IPS-18c (cell line): Measurements from ENCODE around the gene ADAMTS17.
A peak's percentile ranks its signal among the peaks of the same experiment; 100 is the strongest.
"Not testable (repeated sequence)": the region's sequence is repeated elsewhere in the genome, so short reads cannot be mapped to it uniquely, and the experiment has no call there.

Experiments used
- H3K4me3 ChIP-seq: 2 replicates; pipeline ENCODE4 v1.7.0; 2013; ENCODE audit warnings: low read depth, mild to moderate bottlenecking, low read length, moderate library complexity; ENCODE audit not compliant: insufficient read depth
- H3K9me3 ChIP-seq: one replicate; pipeline ENCODE4 v1.6.1; 2013; ENCODE audit warnings: mild to moderate bottlenecking, low read length, moderate library complexity; ENCODE audit not compliant: control insufficient read depth, insufficient read depth

The ADAMTS17 gene

DNA sequence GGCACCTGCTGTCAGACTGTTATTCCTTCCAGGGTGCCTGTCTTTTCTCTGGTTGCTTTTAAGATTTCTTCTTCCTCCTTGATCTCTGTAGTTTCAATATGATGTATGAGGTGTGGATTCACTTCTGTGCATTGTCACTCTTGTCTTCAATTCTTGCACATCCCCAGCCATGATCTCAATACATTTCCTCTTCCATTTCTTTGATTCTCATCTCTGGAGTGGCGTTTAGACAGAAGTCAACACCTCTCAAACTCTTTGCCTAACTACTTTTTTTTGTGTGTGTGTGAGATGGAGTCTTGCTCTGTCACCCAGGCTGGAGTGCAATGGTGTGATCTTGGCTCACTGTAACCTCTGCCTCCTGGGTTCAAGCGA is 384.1 kb downstream of the ADAMTS17 start:
- H3K9me3 ChIP-seq, result no peaks in the 10 kb centered on the region
- H3K4me3 ChIP-seq, result no peak overlapping the region

DNA sequence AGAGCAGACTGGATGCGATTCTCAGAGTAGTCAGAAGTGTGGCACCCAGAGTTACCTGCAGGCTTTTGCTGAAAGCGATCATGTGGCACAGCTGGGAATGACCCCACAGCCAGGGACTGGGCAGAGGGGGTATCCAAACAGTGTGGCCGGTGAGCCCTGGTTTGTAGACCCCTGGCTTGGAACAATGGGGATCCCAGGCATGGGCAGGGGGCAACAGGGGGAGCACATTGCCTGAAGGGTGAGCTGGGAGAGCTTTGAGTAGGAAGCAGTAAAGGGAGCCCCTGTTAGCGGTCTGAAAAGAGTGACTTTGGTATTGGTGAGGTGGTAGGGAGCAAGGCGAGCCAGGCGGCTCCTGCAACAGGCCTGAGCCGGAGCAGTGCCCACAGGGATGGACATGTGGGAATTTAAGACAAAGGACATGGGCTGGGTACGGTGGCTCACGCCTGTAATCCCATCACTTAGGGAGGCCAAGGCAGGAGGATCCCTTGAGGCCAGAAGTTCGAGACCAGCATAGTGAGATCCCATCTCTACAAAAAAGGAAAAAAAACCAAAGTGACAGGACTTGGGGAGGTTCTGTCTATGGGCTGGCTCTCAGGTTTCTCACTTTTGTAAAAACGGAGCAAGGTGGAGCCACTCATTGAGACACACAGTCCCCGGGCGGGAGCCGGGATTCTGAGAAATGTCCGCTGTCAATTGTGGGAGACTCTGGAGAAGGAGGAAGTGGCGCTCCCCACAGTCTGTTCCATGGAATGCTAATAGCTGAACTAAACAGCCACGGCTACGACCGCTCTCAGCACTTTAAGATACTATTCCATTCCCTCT is 384.7 kb downstream of the ADAMTS17 start:
- no peaks in the 10 kb centered on the region for H3K9me3 ChIP-seq
- H3K4me3 ChIP-seq, result no peak overlapping the region

DNA sequence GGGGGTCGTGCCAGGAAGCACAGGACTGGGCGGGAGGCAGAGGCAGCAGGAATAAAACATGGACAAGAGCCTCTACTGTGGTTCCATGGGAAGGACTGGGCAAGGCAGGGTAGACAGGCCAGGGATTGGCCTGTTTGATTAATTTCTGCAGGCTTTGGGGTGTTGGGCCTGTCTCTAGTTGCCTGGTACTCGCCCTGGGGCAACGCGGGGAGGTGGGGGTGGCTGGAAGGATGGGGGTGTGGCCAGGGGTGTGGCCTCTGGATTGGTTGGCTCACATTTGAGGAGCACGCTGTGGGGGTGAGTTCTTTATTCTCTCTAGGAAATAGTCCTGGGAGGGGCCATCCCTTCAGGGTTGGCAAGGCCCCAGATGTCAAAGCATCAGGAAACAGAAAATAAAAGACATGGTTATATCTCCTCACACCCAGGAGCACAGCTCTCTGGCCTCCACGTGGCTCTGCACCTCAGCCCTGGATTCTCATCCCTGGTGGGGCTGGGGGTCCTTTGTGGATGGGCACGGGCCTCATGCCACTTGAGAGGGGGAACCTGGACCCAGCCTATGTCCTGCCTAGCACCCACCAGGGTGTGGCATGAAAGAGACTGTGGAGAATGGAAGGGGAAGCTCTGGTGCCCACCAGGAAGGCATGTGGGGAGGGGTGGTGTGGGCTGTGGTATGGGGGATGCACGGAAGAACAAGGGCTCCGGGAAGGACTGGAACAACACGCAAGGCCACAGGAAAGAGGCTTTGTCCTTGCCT is 385.6 kb downstream of the ADAMTS17 start:
- H3K4me3 ChIP-seq, result no peak overlapping the region
- H3K9me3 ChIP-seq, result no peaks in the 10 kb centered on the region

DNA sequence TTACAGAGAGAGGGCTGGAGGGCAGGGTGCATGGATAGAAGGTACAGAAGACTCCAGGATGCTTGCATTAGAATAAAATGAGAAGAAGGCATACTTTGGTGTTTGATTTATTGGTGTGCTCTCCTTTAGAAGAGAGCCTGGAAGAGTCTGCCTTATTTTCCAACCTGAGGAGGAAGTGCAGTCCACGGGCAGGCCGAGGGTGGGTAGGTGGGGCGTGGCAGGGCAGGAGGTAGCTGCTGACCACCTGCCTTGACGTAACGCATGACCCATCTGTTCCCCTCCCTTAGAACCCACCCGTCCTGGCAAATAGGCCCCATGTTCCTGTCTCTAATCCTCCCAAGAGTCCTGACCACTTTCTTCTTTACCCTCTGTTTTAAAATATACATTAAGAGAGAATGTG is 386.2 kb downstream of the ADAMTS17 start:
- no peaks in the 10 kb centered on the region for H3K9me3 ChIP-seq
- H3K4me3 ChIP-seq, result no peak overlapping the region

DNA sequence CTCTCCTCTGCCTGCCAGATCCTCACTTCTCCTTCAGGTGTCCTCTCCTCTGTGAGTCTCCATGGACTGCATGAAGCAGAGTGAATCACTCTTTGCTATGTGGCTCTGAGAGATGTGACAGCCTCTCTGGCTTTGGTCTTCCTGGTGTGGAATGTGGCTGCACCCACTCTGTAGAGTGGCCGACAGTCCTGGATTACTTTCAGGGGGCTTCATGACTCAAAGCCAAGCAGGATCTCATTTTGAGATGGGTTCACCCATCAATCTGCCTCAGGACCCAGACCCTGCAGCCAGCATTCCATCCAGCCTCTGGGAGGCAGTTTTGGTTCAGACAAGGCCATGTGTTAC is 386.6 kb downstream of the ADAMTS17 start:
- Histone ChIP-seq H3K9me3 (no peaks in the 10 kb centered on the region), H3K4me3 (no peak overlapping the region)

DNA sequence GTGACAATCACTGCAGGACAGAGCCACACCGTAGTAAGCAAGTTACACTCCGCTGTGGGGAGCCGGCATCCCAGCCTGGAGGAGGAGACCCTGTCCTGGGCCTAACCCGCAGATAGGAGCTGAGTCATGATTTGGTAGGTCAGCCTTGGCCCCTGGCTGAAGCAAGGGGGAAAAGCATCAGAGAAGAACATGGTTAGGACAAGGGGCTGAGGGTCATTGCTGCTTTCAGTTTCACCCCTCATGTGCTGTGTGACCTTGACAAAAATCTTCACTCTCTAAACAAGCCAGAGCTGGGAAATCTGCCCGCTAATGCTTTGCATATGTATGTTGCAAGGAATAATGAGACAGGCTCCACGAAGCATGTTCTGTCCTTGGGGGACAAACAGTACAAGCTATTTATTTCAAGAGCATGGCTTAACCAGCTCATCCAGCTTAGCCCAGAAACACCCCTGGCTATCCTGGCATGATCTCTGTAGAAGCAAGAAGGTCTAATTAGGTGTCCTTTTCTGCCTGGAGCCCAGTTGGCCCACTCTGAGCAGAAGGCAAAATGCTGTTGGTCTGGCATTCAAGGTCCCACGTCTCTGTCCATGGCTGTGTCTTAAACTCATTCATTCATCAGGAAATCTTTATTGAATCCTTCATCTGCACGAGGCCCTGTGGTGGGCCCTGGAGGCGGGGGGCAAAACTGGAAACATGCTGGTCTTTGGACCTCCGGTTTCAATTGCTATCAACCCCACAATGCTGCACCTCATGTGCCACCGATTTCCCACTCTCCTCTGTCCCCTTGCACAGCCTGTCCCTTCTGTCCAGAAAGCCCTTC is 387.2 kb downstream of the ADAMTS17 start:
- H3K4me3 ChIP-seq, result no peak overlapping the region
- no peaks in the 10 kb centered on the region for H3K9me3 ChIP-seq

DNA sequence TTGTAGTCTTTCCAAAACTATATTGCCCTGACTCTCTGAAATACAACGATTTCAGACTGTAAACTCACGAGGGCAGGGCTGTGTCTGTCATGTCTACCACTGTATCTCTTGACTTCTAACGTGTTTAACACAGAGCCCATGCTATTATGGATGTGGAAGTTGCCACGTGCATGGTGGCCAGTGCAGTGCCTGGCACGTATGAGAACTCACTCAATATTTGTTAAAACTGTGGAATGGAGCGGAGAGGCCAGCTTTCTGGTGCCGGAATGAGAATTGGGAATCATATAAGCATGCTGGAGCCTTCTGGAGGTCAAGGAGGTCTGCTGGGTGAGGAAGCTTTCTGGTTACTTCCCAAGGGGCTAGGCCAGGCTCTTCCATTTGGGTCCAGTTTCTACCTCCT is 387.9 kb downstream of the ADAMTS17 start:
- Histone ChIP-seq H3K4me3 (no peak overlapping the region), H3K9me3 (no peaks in the 10 kb centered on the region)

DNA sequence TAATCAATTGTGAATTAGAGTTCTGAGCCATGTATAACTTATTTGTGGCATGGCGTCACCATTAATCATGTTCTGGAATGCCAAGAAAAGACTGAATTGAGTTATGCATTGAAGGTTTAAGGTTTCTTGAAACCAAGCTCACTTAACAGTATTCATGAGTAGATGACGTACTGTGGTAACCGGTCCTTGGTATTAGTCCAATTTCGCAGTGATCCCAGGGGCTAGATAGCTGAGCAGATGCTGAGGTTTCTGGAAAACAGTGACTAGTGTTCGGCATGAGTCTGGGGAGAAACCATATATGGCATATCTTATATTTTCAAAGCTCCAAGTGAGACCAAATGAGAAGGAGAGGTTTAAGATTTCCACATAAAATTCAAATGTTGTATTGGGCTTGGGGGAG is 390.3 kb downstream of the ADAMTS17 start:
- H3K4me3 ChIP-seq, result no peak overlapping the region
- no peaks in the 10 kb centered on the region for H3K9me3 ChIP-seq

DNA sequence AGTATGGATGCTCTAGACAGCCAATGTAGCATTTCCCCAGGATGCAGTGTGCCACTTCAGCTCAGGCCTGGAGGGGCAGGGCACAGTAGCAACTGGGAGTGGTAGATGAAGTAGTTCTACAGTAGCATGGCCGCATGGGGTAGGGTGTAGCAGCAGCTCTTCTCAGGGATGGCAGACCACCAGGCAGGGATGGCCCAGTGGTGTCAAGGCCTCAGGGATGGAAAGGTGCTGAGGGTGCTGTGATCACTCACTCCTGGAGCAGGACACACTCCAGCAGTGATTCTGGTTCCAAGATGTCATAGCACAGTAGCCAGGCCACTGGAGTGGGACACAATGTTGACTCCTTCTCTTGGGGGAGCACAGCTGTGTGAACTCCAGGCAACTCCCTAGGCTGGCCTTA is 397.6 kb downstream of the ADAMTS17 start:
- no peak overlapping the region for H3K4me3 ChIP-seq
- no peaks in the 10 kb centered on the region for H3K9me3 ChIP-seq

DNA sequence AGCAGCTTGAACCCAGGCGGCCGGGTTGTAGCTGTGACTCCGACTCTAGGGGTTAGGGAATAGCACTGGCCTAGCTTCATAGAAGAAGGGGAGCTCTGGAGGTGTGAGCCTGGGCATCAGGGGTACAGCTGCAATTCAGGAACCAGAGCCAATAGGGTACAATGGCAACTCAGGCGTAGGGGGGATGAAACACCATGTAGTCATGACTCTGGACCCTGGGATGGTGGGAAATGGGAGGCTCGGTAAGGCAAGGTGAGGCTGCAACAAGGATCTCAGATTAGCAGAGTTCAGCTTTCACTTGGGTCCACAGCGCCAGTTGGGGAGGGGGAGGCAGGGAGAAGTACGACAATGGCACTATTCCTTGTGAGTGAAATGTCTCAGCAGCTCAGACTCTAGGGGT is 398.3 kb downstream of the ADAMTS17 start:
- Histone ChIP-seq H3K4me3 (no peak overlapping the region), H3K9me3 (no peaks in the 10 kb centered on the region)

DNA sequence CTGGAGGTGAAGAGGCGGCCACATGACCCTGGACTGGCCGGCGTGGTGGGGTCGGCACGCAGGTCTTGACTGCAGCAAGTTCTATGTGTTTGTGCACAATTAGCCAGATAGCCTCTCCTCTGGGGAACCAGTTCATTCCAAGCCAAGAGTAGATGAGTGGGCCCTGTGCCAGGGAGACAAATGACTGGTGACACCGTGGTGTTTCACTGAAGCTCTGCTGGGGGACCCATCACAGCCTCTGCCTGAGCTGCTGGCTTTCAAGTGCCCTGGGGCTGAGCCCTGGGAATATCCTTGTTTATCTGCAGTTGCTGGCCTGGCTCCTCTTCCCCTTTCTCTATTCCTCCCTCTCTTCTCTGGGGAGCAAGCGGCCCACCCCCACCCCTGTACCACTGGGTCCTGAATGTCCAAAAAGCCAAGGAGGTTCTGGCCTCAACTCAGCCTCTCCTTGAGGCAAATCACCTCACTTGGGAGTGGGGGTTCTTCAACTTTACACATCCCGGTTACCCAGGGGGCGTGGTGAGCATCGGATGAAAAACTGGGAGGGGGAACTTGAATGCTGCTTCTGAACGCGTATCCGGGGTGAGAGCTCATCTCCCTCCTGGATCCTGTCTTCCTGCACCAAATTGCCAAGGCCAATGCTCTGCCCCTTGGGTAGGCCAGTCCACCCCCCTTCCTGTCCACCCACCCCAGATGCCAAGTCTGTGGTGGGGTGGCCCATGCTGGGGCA is 408.9 kb downstream of the ADAMTS17 start:
- H3K4me3 ChIP-seq, result no peak overlapping the region
- no peaks in the 10 kb centered on the region for H3K9me3 ChIP-seq

DNA sequence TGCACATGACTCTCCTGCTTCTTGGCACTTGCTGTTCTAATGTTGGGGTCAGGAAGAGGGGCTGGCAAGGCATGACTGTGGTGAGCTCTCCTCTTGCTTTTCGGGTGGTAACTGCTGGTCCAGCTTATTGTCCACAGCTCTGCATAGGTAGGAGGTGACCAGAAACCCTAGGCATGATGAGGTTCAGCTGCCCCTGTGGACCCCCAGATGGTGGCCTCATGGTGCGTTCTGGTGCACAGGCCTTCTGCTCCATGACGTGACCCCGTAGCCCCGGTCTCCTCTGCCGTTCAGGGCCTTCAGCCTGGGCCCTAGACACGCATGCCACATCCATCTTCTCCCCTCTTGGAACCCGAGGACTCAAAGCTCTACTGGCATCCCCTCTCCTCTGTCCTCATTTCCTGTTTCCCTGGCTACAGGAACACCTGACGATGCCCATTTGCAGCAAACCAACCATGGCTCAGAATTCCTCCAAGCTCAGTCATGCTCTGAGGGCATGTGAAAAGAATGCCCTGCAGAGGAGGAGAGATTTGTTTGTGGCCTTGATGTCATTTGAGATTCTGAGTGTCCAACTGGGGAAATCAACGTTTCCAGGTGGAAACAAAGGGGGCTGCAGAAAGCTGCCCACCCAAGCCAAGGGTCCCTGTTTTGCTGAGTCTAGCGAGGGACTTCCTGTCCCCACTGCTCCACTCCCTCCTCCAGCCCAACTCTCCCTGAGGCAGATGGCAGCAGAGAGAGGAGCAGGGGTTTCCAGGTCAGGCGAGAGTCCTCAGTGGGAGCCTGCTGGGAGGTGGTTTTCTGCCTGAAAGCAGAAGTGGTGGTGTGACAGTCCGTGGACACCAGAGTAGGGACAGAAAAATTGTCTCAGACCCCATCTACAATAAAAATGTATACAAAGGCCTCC is 409.8 kb downstream of the ADAMTS17 start:
- Histone ChIP-seq H3K4me3 (no peak overlapping the region), H3K9me3 (no peaks in the 10 kb centered on the region)

DNA sequence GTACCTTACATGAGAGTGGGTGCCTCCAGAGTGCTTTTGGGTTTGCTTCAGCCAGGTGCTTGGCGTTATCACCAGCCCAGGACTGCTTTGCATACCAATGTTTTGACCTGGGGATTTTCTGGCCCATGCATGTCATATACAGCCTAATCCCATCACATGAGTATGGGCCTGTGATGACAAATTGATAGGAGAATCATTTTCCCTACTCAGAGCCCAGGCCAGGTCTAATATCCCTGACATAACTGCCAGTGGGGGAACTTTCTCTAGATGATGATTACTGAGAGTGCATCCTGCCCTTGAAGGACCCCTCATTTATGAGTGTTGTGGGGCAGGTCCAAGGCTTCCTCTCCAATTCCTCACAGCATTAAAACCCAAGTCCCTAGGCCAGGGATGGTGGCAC is 411.1 kb downstream of the ADAMTS17 start:
- Histone ChIP-seq H3K4me3 (no peak overlapping the region), H3K9me3 (no peaks in the 10 kb centered on the region)

DNA sequence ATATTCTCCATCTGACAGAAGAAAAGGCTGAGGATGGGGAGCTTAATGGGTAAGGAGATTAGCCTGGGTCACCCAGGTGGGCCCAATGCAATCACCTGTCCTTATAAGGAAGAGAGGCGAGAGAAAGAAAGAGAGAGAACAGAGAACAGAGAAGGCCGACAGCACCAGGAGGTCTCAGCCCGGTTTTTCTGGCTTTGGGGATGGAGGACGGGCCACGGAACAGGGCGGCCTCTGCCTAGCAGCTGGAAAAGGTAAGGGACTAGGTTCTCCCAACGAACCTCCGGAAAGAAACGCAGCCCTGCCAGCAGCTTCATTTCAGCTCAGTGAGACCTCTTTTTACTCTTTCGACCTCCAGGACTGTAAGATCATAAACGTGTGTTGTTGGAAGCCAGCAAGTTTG is 412.5 kb downstream of the ADAMTS17 start:
- Histone ChIP-seq H3K4me3 (peak overlapping the region; percentile 77; the same call in 1 of the 2 replicates), H3K9me3 (no peaks in the 10 kb centered on the region)

DNA sequence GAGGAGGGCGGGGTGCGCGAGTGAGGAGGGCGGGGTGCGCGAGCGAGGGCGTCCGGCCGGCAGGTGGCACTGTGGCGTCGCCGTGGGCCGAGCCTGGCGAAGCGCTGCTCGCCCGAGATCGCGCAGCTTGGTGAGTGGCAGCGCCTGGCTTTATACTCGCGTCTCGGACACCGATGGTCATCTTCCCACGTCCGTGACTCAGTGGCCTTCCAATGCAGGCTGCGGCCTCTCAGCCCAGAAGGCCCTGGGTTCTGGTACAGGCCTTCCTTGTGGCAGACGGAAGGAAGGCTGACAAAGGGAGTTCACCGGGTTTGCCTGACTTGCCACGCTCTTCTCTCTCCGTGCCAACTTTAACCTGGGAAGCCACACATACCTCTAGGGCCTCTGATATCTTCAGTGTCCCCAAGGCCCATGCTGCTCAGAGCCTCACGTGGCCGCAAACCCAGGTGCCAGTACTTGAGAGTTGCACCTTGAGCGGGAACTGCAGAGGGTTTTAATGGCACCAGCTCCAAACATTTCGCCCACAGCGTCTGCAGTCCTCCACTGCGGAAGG is 413.3 kb downstream of the ADAMTS17 start:
- Histone ChIP-seq H3K4me3 (peak overlapping the region; percentile 77), H3K9me3 (no peaks in the 10 kb centered on the region)

DNA sequence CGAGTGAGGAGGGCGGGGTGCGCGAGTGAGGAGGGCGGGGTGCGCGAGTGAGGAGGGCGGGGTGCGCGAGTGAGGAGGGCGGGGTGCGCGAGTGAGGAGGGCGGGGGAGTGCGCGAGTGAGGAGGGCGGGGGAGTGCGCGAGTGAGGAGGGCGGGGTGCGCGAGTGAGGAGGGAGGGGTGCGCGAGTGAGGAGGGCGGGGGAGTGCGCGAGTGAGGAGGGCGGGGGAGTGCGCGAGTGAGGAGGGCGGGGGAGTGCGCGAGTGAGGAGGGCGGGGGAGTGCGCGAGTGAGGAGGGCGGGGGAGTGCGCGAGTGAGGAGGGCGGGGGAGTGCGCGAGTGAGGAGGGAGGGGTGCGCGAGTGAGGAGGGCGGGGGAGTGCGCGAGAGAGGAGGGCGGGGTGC is 415.2 kb downstream of the ADAMTS17 start:
- H3K4me3 ChIP-seq, H3K9me3 ChIP-seq: not testable (repeated sequence)
